K562 (cell line): ENCODE measurements around the gene FOSL2. TPM values are rescaled to one million over a fixed set of nuclear protein-coding genes. Genes with fewer than 3 reads are reported as not detected.

Experiments used
- CBFA2T3 ChIP-seq: fragments of 450-650 bp; IDR thresholded peaks from 2 replicates; pipeline ENCODE4 v1.6.1; 2017
- FOS ChIP-seq: IDR thresholded peaks from 3 replicates; pipeline ENCODE4 v1.6.1; 2011; ENCODE audit not compliant: insufficient read length; ENCODE audit errors: extremely low read depth
- NRF1 ChIP-seq, 2 experiments: fragments of 450-650 bp; IDR thresholded peaks in 1 of 2; conservative IDR thresholded peaks in 1 of 2; 2 replicates each; pipeline ENCODE4 v1.6.1; 2014; ENCODE audit warnings: mild to moderate bottlenecking in 2 of 2
- RB1 ChIP-seq: fragments of 450-650 bp; IDR thresholded peaks from 2 replicates; pipeline ENCODE4 v1.6.1; 2017; ENCODE audit warnings: low read depth, mild to moderate bottlenecking
- U2AF1 ChIP-seq: fragments of 200-400 bp; formaldehyde crosslinking; optimal IDR thresholded peaks from 2 replicates; pipeline ENCODE3; 2017; ENCODE audit warnings: mild to moderate bottlenecking, low read depth, low read length, moderate library complexity
- USF1 ChIP-seq: sonication (generic); formaldehyde crosslinking; IDR thresholded peaks from 2 replicates; pipeline ENCODE4 v1.9.0; 2022; ENCODE audit warnings: mild to moderate bottlenecking, missing genetic modification reagents
- ZBTB7A ChIP-seq: IDR thresholded peaks from 2 replicates; pipeline ENCODE4 v1.6.1; 2011; ENCODE audit warnings: low read depth, mild to moderate bottlenecking, low read length, moderate library complexity, borderline replicate concordance; ENCODE audit not compliant: control insufficient read depth
- ZC3H8 ChIP-seq: fragments of 450-650 bp; IDR thresholded peaks from 2 replicates; pipeline ENCODE4 v1.6.1; 2017
- polyA plus RNA-seq, 8 experiments: library from polyadenylated mRNA; depleted of rRNA in 4 of 8; stranded (reverse) in 5 of 8; unstranded in 3 of 8; fragments of >200 nt; fragmentation: Nextera tagmentation in 2 of 8; fragmentation: Illumina TruSeq in 1 of 8; extraction: Ambion mirVana in 2 of 8; extraction: Trizol in 1 of 8; gene quantifications; 2 replicates each; pipeline versions ENCODE4 v1.2.1 to v1.2.3, GENCODE V29; 2011 to 2014; ENCODE audit warnings: inconsistent platforms in 1 of 8, missing spikeins in 1 of 8
- total RNA-seq, 7 experiments: library from RNA; depleted of rRNA in 6 of 7; stranded (reverse); fragments of >200 nt in 6 of 7; fragmentation: Illumina TruSeq in 2 of 7; extraction: Trizol in 2 of 7; gene quantifications; 2 replicates each; pipeline versions ENCODE4 v1.2.1 to v1.2.3, GENCODE V29; 2011 to 2021; ENCODE audit warnings: low replicate concordance in 1 of 7
- TF ChIP-seq, protein P1 (sequence below): fragments of 450-650 bp; IDR thresholded peaks from 2 replicates; pipeline ENCODE4 v1.6.1; 2016; ENCODE audit warnings: mild to moderate bottlenecking, moderate library complexity
- TF ChIP-seq, protein P2 (sequence below): sonication (generic); formaldehyde crosslinking; IDR thresholded peaks from 2 replicates; pipeline ENCODE4 v1.8.0; 2022; ENCODE audit warnings: missing genetic modification reagents, mild to moderate bottlenecking, moderate library complexity, borderline replicate concordance
- TF ChIP-seq, protein P3 (sequence below): sonication (generic); formaldehyde crosslinking; IDR thresholded peaks from 2 replicates; pipeline ENCODE4 v1.8.0; 2022; ENCODE audit warnings: missing genetic modification reagents, mild to moderate bottlenecking, borderline replicate concordance

The FOSL2 gene
- total and polyA plus RNA-seq, 9 of the 15 experiments (the other 6 are each of a cell fraction or from before 2014, with no cell fraction given) = 0.04 to 2.9 (median 0.80) TPM

- TF ChIP-seq, protein P1, sequence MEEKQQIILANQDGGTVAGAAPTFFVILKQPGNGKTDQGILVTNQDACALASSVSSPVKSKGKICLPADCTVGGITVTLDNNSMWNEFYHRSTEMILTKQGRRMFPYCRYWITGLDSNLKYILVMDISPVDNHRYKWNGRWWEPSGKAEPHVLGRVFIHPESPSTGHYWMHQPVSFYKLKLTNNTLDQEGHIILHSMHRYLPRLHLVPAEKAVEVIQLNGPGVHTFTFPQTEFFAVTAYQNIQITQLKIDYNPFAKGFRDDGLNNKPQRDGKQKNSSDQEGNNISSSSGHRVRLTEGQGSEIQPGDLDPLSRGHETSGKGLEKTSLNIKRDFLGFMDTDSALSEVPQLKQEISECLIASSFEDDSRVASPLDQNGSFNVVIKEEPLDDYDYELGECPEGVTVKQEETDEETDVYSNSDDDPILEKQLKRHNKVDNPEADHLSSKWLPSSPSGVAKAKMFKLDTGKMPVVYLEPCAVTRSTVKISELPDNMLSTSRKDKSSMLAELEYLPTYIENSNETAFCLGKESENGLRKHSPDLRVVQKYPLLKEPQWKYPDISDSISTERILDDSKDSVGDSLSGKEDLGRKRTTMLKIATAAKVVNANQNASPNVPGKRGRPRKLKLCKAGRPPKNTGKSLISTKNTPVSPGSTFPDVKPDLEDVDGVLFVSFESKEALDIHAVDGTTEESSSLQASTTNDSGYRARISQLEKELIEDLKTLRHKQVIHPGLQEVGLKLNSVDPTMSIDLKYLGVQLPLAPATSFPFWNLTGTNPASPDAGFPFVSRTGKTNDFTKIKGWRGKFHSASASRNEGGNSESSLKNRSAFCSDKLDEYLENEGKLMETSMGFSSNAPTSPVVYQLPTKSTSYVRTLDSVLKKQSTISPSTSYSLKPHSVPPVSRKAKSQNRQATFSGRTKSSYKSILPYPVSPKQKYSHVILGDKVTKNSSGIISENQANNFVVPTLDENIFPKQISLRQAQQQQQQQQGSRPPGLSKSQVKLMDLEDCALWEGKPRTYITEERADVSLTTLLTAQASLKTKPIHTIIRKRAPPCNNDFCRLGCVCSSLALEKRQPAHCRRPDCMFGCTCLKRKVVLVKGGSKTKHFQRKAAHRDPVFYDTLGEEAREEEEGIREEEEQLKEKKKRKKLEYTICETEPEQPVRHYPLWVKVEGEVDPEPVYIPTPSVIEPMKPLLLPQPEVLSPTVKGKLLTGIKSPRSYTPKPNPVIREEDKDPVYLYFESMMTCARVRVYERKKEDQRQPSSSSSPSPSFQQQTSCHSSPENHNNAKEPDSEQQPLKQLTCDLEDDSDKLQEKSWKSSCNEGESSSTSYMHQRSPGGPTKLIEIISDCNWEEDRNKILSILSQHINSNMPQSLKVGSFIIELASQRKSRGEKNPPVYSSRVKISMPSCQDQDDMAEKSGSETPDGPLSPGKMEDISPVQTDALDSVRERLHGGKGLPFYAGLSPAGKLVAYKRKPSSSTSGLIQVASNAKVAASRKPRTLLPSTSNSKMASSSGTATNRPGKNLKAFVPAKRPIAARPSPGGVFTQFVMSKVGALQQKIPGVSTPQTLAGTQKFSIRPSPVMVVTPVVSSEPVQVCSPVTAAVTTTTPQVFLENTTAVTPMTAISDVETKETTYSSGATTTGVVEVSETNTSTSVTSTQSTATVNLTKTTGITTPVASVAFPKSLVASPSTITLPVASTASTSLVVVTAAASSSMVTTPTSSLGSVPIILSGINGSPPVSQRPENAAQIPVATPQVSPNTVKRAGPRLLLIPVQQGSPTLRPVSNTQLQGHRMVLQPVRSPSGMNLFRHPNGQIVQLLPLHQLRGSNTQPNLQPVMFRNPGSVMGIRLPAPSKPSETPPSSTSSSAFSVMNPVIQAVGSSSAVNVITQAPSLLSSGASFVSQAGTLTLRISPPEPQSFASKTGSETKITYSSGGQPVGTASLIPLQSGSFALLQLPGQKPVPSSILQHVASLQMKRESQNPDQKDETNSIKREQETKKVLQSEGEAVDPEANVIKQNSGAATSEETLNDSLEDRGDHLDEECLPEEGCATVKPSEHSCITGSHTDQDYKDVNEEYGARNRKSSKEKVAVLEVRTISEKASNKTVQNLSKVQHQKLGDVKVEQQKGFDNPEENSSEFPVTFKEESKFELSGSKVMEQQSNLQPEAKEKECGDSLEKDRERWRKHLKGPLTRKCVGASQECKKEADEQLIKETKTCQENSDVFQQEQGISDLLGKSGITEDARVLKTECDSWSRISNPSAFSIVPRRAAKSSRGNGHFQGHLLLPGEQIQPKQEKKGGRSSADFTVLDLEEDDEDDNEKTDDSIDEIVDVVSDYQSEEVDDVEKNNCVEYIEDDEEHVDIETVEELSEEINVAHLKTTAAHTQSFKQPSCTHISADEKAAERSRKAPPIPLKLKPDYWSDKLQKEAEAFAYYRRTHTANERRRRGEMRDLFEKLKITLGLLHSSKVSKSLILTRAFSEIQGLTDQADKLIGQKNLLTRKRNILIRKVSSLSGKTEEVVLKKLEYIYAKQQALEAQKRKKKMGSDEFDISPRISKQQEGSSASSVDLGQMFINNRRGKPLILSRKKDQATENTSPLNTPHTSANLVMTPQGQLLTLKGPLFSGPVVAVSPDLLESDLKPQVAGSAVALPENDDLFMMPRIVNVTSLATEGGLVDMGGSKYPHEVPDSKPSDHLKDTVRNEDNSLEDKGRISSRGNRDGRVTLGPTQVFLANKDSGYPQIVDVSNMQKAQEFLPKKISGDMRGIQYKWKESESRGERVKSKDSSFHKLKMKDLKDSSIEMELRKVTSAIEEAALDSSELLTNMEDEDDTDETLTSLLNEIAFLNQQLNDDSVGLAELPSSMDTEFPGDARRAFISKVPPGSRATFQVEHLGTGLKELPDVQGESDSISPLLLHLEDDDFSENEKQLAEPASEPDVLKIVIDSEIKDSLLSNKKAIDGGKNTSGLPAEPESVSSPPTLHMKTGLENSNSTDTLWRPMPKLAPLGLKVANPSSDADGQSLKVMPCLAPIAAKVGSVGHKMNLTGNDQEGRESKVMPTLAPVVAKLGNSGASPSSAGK = peak; percentile 84
- TF ChIP-seq CBFA2T3 = no peak
- no peak for TF ChIP-seq U2AF1
- TF ChIP-seq, protein P2, sequence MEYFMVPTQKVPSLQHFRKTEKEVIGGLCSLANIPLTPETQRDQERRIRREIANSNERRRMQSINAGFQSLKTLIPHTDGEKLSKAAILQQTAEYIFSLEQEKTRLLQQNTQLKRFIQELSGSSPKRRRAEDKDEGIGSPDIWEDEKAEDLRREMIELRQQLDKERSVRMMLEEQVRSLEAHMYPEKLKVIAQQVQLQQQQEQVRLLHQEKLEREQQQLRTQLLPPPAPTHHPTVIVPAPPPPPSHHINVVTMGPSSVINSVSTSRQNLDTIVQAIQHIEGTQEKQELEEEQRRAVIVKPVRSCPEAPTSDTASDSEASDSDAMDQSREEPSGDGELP = 0 out of 2 replicates have a peak, but pooled peaks have one; percentile 10
- TF ChIP-seq ZBTB7A = no peak; the same call in 1 of the 2 replicates
- no peak for TF ChIP-seq USF1
- no peak for TF ChIP-seq RB1
- TF ChIP-seq NRF1 (conservative IDR thresholded peaks at IDR 0.05 in 1 of 2, IDR thresholded peaks at IDR 0.05 in 1 of 2) = peak; percentile 85 to 87
- TF ChIP-seq, protein P3, sequence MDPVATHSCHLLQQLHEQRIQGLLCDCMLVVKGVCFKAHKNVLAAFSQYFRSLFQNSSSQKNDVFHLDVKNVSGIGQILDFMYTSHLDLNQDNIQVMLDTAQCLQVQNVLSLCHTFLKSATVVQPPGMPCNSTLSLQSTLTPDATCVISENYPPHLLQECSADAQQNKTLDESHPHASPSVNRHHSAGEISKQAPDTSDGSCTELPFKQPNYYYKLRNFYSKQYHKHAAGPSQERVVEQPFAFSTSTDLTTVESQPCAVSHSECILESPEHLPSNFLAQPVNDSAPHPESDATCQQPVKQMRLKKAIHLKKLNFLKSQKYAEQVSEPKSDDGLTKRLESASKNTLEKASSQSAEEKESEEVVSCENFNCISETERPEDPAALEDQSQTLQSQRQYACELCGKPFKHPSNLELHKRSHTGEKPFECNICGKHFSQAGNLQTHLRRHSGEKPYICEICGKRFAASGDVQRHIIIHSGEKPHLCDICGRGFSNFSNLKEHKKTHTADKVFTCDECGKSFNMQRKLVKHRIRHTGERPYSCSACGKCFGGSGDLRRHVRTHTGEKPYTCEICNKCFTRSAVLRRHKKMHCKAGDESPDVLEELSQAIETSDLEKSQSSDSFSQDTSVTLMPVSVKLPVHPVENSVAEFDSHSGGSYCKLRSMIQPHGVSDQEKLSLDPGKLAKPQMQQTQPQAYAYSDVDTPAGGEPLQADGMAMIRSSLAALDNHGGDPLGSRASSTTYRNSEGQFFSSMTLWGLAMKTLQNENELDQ (CRISPR knock-in tag) = no peak
- no peak for TF ChIP-seq ZC3H8
- TF ChIP-seq FOS = no peak
Observed at GRCh38 chr2:28390746-28391563, 1.7 kb upstream of the FOSL2 start (continued).
